ENCODE data around the gene FCER1G.
A peak's percentile ranks its signal among the peaks of the same experiment; 100 is the strongest.

Gene FCER1G

DNA sequence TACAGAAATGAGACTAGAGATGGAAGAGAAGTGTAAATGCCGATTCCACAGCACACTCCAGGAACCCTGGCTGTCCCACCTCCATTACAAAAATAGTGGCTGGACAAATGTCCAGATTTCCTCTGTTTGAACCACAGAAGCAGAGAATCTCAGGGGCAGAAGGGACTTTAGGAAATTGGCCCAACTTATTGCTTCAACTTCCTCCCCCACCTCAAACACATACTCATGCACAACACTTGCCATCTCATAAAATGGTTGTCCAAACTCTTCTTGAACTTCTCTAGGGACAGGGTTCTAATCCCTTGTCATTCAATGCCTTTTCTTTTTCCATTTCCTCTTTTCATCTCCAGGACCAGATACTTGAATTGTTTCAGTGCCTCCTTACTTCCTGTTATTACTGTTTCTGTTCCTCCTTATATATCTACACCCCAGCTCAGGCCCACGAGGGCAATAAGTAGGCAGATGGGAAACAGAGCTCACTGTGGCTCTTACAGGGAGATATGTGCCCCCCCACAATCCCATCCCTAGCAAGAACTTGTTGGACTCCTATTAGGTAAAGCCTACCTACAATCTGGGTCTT lies 29.3 kb upstream of the FCER1G start:
- Histone ChIP-seq H3K9me3 (ENCODE audit: control insufficient read depth, low read length) (no peaks in the 10 kb centered on the region), H3K4me3 (ENCODE audit: insufficient read depth, low read depth, low read length, poor library complexity, severe bottlenecking) (no peak overlapping the region), H3K27ac (ENCODE audit: insufficient read depth, low read length, poor library complexity, severe bottlenecking) (peak overlapping the region; percentile 50), H3K4me1 (ENCODE audit: control insufficient read depth, insufficient read depth, low read length, poor library complexity, severe bottlenecking) (peaks cover 77% of the 10 kb centered on the region), H3K36me3 (ENCODE audit: control insufficient read depth, insufficient read depth, low read length) (no peaks in the 10 kb centered on the region), H3K27me3 (replicated peaks; ENCODE audit: control insufficient read depth, insufficient read depth, low read length, poor library complexity, severe bottlenecking) (no peaks in the 10 kb centered on the region)
- no peak for DNase-seq

DNA sequence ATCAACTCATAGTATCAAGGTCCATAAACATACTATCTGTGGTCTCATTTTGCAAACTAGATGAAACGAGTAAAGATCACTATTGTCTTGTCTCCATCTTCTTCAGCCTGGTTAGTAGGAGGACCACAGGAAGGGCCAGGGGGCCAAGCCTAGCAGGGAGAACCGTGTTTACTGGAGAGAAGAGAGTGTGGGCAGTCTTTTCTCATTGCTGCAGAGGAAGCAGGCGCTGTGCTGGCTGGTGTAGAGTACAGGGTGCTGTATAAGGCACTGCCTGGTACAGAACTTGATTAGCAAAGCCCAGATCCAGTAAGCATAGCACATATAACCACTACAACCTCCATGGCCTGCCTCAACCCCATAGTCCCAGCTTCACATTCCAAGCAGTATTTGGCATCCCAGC lies 27.8 kb upstream of the FCER1G start:
- Histone ChIP-seq H3K4me3 (ENCODE audit: insufficient read depth, low read depth, low read length, poor library complexity, severe bottlenecking) (no peak overlapping the region), H3K27me3 (replicated peaks; ENCODE audit: control insufficient read depth, insufficient read depth, low read length, poor library complexity, severe bottlenecking) (no peaks in the 10 kb centered on the region), H3K27ac (ENCODE audit: insufficient read depth, low read length, poor library complexity, severe bottlenecking) (peak overlapping the region; percentile 50), H3K36me3 (ENCODE audit: control insufficient read depth, insufficient read depth, low read length) (no peaks in the 10 kb centered on the region), H3K4me1 (ENCODE audit: control insufficient read depth, insufficient read depth, low read length, poor library complexity, severe bottlenecking) (peaks cover 63% of the 10 kb centered on the region), H3K9me3 (ENCODE audit: control insufficient read depth, low read length) (no peaks in the 10 kb centered on the region)
- DNase-seq = no peak

DNA sequence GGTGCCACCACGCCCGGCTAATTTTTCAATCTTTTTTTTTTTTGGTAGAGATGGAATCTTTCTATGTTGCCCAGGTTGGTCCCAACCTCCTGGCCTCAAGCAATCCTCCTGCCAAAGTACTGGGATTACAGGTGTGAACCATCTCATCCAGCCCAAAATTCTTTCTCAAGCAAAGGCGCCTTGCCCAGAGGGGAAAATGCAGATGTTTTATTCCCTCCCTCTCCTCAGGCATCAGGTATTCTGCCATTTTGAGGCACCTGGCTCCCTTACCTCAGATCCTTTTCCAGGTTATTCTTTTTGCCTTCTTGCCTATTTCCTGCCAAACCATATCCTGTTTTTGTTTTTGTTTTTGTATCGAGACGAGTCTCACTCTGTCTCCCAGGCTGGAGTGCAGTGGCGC lies 26.7 kb upstream of the FCER1G start:
- H3K4me3 ChIP-seq (ENCODE audit: insufficient read depth, low read depth, low read length, poor library complexity, severe bottlenecking) = no peak overlapping the region
- H3K27ac ChIP-seq (ENCODE audit: insufficient read depth, low read length, poor library complexity, severe bottlenecking) = peak overlapping the region; percentile 36
- H3K36me3 ChIP-seq (ENCODE audit: control insufficient read depth, insufficient read depth, low read length) = no peaks in the 10 kb centered on the region
- no peaks in the 10 kb centered on the region for H3K9me3 ChIP-seq (ENCODE audit: control insufficient read depth, low read length)
- peaks cover 56% of the 10 kb centered on the region for H3K4me1 ChIP-seq (ENCODE audit: control insufficient read depth, insufficient read depth, low read length, poor library complexity, severe bottlenecking)
- no peak for DNase-seq
- no peaks in the 10 kb centered on the region for H3K27me3 ChIP-seq (replicated peaks; ENCODE audit: control insufficient read depth, insufficient read depth, low read length, poor library complexity, severe bottlenecking)

DNA sequence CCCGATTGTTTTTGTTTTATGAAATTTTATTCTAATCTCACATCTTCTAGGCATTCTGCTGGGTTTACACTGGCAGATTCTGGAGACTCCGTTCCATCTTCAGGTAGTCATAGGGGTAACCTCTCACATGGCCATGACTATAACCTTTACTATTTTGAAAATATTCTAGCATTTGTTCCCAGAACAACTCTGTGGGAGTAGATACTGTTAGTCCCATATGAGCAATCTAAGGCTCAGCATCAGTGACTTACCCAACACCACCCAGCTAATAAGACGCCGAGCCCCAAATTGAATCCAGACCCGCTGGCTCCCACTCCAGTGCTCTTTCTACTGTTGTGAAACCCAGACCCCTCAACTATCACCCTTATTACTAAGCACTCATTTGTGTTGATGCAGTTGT lies 26.1 kb upstream of the FCER1G start:
- Histone ChIP-seq H3K27ac (ENCODE audit: insufficient read depth, low read length, poor library complexity, severe bottlenecking) (no peak overlapping the region), H3K4me1 (ENCODE audit: control insufficient read depth, insufficient read depth, low read length, poor library complexity, severe bottlenecking) (peaks cover 50% of the 10 kb centered on the region), H3K4me3 (ENCODE audit: insufficient read depth, low read depth, low read length, poor library complexity, severe bottlenecking) (no peak overlapping the region), H3K36me3 (ENCODE audit: control insufficient read depth, insufficient read depth, low read length) (no peaks in the 10 kb centered on the region), H3K9me3 (ENCODE audit: control insufficient read depth, low read length) (no peaks in the 10 kb centered on the region), H3K27me3 (replicated peaks; ENCODE audit: control insufficient read depth, insufficient read depth, low read length, poor library complexity, severe bottlenecking) (no peaks in the 10 kb centered on the region)
- no peak for DNase-seq

DNA sequence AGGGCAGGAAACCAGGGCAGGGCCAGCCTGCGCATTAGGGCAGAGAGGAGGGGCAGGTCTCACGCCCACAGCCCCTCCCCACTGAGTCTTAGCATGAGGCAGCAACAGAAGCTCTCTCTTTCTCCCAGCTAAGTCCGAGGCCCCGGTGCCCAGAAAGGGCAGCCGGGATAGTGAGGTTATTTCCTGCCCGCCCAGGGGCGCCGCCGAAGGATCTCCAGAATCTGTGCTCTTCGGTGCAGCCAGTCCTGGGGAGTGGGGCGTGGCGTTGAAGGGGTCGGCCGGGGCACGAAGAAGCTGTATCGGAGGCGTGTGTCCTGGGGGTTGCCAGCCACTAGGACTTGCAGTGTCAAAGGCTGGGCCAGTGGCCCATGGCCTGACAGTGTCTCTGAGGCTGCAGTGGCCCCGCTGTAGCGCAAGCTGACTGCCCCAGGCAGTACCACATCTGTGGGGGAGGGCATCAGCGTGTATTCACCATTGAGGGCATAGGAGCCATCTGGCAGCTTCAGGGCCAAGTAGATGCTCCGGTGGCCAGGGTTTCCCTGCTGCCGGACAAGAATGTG lies 24.1 kb upstream of the FCER1G start:
- H3K4me1 ChIP-seq (ENCODE audit: control insufficient read depth, insufficient read depth, low read length, poor library complexity, severe bottlenecking) = peaks cover 33% of the 10 kb centered on the region
- no peaks in the 10 kb centered on the region for H3K36me3 ChIP-seq (ENCODE audit: control insufficient read depth, insufficient read depth, low read length)
- DNase-seq = no peak
- no peak overlapping the region for H3K4me3 ChIP-seq (ENCODE audit: insufficient read depth, low read depth, low read length, poor library complexity, severe bottlenecking)
- no peaks in the 10 kb centered on the region for H3K27me3 ChIP-seq (replicated peaks; ENCODE audit: control insufficient read depth, insufficient read depth, low read length, poor library complexity, severe bottlenecking)
- no peaks in the 10 kb centered on the region for H3K9me3 ChIP-seq (ENCODE audit: control insufficient read depth, low read length)
- H3K27ac ChIP-seq (ENCODE audit: insufficient read depth, low read length, poor library complexity, severe bottlenecking) = no peak overlapping the region

DNA sequence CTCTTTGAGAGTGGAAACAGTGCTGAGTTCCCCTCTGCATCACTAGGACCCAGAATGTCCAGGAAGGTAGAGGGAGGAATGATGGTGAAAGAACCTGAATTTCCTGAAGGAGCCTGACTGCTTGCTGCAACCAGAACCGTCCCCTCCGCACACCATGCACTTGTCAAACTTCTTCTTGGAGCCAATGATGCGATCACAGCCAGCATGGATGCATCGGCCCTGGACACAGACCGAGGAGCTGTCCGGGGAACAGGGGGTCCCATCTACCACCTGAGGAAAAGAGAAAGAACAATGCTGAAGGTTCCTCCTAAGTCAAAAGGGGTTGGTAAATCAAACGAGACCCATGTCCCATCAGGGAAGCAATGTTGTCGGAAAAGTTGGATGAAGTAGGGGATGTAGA lies 23.1 kb upstream of the FCER1G start:
- no peaks in the 10 kb centered on the region for H3K9me3 ChIP-seq (ENCODE audit: control insufficient read depth, low read length)
- no peak overlapping the region for H3K27ac ChIP-seq (ENCODE audit: insufficient read depth, low read length, poor library complexity, severe bottlenecking)
- no peak overlapping the region for H3K4me3 ChIP-seq (ENCODE audit: insufficient read depth, low read depth, low read length, poor library complexity, severe bottlenecking)
- H3K4me1 ChIP-seq (ENCODE audit: control insufficient read depth, insufficient read depth, low read length, poor library complexity, severe bottlenecking) = peaks cover 24% of the 10 kb centered on the region
- H3K36me3 ChIP-seq (ENCODE audit: control insufficient read depth, insufficient read depth, low read length) = no peaks in the 10 kb centered on the region
- no peaks in the 10 kb centered on the region for H3K27me3 ChIP-seq (replicated peaks; ENCODE audit: control insufficient read depth, insufficient read depth, low read length, poor library complexity, severe bottlenecking)
- no peak for DNase-seq

DNA sequence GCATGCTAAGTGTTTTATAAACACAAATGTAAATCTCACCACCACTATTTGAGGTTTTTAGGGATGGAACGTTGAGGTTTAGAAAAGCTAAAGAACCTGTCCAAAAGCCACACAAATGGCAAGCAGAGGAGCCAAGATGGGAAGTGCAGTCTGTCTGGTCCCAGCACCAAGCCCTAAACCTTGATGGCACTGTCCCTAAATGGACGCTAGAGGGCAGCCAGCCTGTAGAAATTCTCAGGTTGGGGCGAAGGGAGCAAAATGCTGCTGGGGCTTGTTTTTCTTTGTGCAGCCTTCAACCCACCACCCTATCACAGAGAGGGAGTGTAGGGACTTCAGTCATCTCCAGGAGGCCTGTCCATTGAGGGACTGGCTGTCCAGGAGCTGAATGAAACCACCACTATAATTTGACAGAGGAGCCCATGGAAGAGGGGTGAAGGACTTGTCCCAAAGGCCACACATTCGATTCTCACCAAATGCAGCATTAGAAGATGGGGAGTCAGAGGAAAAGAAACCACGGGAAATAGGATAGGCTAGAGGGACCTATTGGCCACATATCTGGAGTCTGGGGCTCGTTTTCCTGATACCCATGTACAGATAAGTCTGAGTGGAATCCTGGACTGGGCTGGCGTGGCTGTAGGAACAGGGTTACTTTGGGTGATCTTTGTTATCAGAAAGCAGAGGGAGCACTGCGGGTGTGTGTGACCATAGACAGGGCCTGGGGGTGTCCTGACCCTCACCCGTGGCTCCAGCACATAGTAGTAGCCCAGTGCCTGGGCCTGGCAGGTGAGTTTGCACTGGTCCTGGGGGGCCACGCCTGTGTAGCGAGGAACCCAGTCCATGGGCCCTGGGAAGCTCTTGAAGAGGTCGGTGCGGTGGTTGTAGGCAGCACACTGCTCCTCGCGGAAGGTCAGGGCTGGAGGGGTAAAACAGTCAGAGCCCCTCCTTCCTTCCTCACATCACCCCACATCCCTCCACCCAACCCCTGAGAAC lies 22.3 kb upstream of the FCER1G start:
- Histone ChIP-seq H3K4me3 (ENCODE audit: insufficient read depth, low read depth, low read length, poor library complexity, severe bottlenecking) (no peak overlapping the region), H3K9me3 (ENCODE audit: control insufficient read depth, low read length) (no peaks in the 10 kb centered on the region), H3K27ac (ENCODE audit: insufficient read depth, low read length, poor library complexity, severe bottlenecking) (no peak overlapping the region), H3K36me3 (ENCODE audit: control insufficient read depth, insufficient read depth, low read length) (no peaks in the 10 kb centered on the region), H3K4me1 (ENCODE audit: control insufficient read depth, insufficient read depth, low read length, poor library complexity, severe bottlenecking) (peaks cover 16% of the 10 kb centered on the region), H3K27me3 (replicated peaks; ENCODE audit: control insufficient read depth, insufficient read depth, low read length, poor library complexity, severe bottlenecking) (no peaks in the 10 kb centered on the region)
- peak; percentile 38 to 60 (median 42) for DNase-seq

DNA sequence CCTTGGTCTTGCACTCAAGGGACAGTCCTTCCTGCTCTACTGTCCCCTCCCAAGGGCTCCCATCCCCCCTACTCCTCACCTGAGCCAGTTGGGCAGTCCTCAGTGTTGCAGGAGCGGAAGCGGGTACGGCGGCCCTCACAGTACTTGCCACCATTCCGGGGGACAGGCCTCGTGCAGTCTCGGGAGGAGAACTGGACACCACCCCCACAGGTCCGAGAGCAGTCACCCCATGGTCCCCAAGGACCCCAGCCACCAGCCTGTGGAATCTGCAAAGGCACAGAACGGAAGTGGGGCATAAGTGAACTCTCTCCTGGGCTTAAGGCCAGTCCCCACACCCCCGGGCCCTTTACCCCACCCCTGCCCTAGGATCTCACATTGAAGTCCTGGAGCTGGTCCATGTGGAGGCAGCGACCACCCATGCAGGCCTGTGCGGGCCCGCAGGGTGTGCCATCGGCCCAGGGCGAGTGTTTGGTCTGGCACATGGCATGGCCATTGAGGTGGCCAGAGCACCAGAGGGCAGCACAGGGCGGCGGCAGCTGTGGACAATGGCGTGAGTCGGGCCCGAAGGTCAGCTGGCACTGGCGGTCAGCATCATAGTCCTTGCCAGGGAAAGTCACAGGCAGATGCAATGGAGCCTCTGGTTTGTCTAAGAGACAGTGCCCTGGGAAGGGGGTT lies 21.4 kb upstream of the FCER1G start:
- peaks cover 8% of the 10 kb centered on the region for H3K4me1 ChIP-seq (ENCODE audit: control insufficient read depth, insufficient read depth, low read length, poor library complexity, severe bottlenecking)
- H3K9me3 ChIP-seq (ENCODE audit: control insufficient read depth, low read length) = no peaks in the 10 kb centered on the region
- H3K36me3 ChIP-seq (ENCODE audit: control insufficient read depth, insufficient read depth, low read length) = no peaks in the 10 kb centered on the region
- H3K27ac ChIP-seq (ENCODE audit: insufficient read depth, low read length, poor library complexity, severe bottlenecking) = no peak overlapping the region
- H3K4me3 ChIP-seq (ENCODE audit: insufficient read depth, low read depth, low read length, poor library complexity, severe bottlenecking) = no peak overlapping the region
- no peaks in the 10 kb centered on the region for H3K27me3 ChIP-seq (replicated peaks; ENCODE audit: control insufficient read depth, insufficient read depth, low read length, poor library complexity, severe bottlenecking)
- DNase-seq = no peak

DNA sequence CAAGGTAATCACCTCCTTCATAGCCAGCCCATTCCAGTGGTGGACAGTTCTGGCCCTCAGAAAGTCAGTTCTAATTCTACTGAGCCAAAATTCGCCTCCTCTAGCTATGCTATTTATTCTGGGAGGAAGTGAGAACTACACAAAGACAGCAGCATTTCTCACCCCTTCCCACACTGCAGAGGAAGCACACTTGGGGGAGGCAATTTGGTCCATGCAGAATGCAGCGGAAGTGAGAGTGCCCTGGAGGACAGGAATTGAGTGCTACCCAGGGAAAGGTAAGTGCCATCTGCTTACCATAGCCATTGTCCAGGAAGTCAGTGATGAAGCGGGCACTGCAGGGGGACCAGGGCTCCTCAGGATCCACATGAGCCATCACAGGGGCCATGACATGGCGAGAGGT lies 19.9 kb upstream of the FCER1G start:
- Histone ChIP-seq H3K27me3 (replicated peaks; ENCODE audit: control insufficient read depth, insufficient read depth, low read length, poor library complexity, severe bottlenecking) (no peaks in the 10 kb centered on the region), H3K9me3 (ENCODE audit: control insufficient read depth, low read length) (no peaks in the 10 kb centered on the region), H3K4me1 (ENCODE audit: control insufficient read depth, insufficient read depth, low read length, poor library complexity, severe bottlenecking) (peaks cover 12% of the 10 kb centered on the region), H3K4me3 (ENCODE audit: insufficient read depth, low read depth, low read length, poor library complexity, severe bottlenecking) (no peak overlapping the region), H3K36me3 (ENCODE audit: control insufficient read depth, insufficient read depth, low read length) (no peaks in the 10 kb centered on the region), H3K27ac (ENCODE audit: insufficient read depth, low read length, poor library complexity, severe bottlenecking) (no peak overlapping the region)
- no peak for DNase-seq

All from effector memory CD4-positive, alpha-beta T cell (primary cell).